SHP77 treated with DMSO at 0.1 percent for 48 hours (cell line): ENCODE measurements around the gene CYP11A1.
"Not testable (repeated sequence)": the region's sequence is repeated elsewhere in the genome, so short reads cannot be mapped to it uniquely, and the experiment has no call there.

Experiments used
- DNase-seq: peaks from one replicate; lab custom pipeline; 2025; lab: John Stamatoyannopoulos, UW

CYP11A1 gene

GRCh38 chr15:74400915-74401757 lies 33.7 kb upstream of the CYP11A1 start:
- DNase-seq = no peak

- no peak for DNase-seq
These were observed 32.9 kb upstream of the CYP11A1 start for GRCh38 chr15:74400313-74400860.

DNA sequence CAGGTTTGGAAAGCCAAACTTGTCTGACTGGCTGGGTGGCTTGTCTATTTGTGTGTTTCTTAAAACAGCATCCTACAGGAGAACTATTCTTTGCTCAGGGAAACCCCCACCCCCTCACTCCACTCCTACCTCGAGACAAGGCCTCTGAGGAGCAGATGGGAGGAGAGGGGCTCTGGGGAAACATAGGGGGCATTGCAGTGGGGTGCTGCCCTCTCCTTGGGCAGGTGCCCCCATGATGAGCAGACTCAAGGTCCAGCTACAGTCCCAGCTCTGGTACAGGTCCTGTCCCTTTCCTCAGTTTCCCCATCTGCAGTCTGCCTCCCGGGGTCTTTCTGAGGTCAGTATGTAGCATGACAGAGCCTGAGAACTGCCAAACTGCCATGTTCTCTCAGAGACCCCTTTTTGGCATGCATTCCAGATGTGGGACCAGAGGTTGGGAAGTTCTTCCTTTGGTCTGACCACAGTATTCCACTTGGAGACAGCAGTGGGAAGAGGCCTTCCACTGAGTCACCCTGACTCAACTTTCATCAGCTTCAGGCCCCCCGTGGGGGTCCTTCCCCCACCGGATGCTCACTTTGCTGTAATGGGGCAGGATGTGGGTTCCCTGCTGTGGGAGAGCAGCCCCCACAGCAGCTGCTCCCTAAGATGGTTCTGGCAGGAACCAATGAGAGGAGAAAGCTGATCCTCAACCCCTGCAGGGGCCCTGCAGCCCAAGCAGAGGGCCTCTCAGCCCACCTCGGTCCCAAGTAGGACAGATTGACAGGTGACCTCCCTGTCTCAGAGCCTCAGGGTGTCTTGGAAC lies 32.3 kb upstream of the CYP11A1 start:
- no peak for DNase-seq

DNA sequence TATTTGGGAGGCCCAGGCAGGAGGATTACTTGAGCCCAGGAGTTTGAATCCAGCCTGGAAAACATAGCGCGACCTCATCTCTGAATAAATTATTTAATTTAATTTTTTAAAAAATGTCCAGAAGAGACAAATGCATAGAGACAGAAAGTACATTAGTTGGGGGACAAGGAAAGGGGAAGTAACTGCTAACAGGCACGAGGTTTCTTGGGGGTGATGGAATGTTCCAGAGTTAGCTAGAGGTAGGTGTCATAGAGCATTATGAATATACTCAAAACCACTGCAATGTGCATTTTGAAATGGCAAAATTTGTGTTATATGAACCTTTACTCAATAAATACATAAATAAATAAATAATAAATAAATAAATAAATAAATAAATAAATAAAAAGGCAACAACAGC lies 31.7 kb upstream of the CYP11A1 start:
- no peak for DNase-seq

DNA sequence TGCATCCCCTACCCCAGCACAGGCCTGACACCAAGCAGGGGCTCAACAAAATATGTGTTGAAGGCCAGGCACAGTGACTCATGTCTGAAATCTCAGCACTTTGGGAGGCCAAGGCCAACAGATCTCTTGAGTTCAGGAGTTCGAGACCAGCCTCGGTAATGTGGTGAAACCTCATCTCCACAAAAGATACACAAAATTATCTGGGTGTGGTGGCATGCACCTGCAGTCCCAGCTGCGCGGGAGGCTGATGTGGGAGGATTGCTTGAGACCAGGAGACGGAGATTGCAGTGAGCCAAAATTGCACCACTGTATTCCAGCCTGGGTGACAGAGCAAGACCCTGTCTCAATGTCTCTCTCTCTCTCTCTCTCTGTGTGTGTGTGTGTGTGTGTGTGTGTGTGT lies 30.7 kb upstream of the CYP11A1 start:
- no peak for DNase-seq

- DNase-seq = no peak
These were observed 30.0 kb upstream of the CYP11A1 start for GRCh38 chr15:74397239-74398068.

GRCh38 chr15:74396445-74397238 lies 29.2 kb upstream of the CYP11A1 start:
- no peak for DNase-seq

- no peak for DNase-seq
These were observed 28.6 kb upstream of the CYP11A1 start for GRCh38 chr15:74396146-74396438.

GRCh38 chr15:74395319-74396145 lies 28.1 kb upstream of the CYP11A1 start:
- DNase-seq = no peak

DNA sequence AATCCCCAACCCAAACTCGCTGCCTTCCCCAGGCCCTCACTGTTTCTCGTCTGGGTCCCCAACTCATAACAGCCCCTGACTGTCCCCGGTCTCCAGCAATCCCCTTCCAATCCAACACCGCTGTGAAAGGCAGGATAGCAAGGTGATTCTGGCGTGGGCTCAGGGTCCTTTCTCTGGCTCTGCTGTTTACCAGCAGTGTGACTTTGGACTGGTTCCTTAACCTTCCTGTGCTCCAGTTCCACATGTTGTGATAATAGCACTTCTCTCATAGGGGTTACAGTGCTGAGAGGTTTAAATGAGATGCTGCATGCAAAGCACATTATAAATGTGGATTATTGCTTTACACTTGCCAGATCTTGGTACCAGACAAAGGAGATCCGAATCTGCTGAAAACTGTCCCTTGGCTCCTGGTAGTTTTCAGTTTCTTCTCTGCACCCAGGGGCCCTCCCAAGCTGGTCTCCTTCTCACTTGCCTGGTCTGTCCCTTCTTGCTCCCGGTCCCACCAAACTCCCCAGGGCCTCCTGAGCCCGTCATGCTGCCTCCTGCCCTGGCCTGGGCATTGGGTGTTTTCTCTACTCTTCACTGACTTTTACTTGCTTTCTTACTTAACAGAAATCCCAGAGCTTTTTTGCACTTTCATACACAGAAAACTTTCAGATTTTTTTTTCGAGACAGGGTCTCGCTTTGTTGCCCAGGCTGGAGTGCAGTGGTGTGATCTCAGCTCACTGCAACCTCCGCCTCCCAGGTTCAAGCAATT lies 26.8 kb upstream of the CYP11A1 start:
- DNase-seq = no peak

- DNase-seq = no peak
These were observed 26.0 kb upstream of the CYP11A1 start for GRCh38 chr15:74393423-74393822.

DNA sequence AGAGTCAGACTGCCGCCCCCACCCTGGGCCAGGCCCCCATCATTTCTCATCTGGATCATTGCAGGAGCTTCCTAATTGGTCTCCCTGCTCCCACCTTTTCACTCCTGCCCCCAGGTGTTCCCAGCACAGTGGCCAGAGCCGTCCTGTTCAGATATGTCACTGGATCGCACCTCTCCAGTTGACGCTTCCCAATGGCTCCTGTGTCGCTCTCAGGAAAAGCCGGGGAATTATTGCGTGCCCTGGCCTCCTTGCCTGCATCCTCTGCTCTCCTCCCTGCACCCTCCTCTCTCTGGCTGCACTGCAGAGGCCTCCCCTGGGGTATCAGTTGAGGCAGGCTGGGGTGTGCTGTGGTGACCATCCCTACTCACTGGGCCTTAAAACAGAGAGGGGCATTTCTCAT lies 25.5 kb upstream of the CYP11A1 start:
- no peak for DNase-seq

- DNase-seq = no peak
These were observed 25.0 kb upstream of the CYP11A1 start for GRCh38 chr15:74392451-74392830.

- DNase-seq = no peak
These were observed 24.4 kb upstream of the CYP11A1 start for GRCh38 chr15:74391582-74392450.

- DNase-seq = no peak
These were observed 23.3 kb upstream of the CYP11A1 start for GRCh38 chr15:74390647-74391288.

DNA sequence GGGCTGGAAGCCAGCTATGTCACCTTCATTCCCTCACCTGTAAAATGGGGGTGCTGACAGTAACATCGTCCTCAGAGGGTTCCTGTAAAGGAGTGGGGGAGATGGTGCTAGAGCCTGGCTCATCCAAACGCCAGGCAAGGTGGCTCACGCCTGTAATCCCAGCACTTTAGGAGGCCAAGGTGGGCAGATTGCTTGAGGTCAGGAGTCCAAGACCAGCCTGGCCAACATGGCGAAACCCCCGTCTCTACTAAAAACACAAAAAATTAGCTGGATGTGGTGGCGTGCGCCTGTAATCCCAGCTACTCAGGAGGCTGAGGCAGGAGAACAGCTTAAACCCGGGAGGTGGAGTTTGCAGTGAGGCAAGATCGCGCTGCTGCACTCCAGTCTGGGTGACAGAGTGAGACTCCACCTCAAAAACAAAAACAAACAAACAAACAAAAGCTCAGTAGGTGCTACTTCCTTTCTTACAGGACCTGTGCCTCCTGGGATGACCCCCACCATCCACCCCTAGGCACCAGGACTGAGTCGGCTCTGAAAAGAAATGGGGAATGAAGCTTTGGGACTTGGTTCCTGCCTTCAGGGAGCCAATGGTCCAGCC lies 22.7 kb upstream of the CYP11A1 start:
- not testable (repeated sequence) for DNase-seq

DNA sequence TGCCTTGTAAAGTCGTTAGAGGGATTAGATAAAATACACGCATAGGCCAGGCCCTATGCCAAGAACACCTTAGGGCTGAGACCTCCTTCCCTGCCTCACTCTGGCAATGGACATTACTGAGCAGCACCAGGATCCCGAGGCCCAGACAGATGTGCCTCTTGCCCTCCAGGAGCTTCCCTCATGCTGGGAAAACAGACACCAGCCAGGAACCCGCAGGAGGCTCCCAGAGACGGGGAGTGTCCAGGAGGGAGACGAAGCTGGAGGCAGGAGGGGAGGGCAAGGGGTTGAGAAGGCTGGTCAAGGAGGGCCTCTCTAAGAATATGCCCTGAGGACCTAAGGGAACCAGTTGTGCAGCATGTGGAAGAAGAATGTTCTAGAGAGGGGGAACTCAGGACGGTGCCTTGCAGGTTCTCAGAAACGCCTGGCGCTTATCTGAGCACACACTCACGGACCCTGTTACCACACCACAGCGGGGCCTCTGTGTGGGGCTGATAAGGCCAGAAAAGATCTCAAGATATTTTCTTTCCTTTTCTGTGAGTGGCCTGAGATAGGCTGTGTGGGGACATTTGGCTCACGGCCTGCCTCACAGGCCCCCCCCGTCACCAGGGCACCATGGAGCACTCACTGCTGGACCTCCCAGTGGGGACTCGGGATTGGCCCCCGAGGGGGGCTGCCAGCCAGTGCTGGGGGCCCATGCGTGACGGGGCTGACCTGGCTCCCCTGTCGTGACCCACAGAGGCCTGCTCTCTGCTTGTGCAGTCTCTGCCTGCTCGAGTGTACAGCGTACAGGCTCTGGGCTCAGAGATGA lies 22.0 kb upstream of the CYP11A1 start:
- no peak for DNase-seq
